GM11168 (cell line): ENCODE data around the gene ITPKC.
"Not testable (repeated sequence)": the region's sequence is repeated elsewhere in the genome, so short reads cannot be mapped to it uniquely, and the experiment has no call there.

Experiments used
- in situ Hi-C: fragments of 300-500 bp; cut with MboI; formaldehyde crosslinking; loops from one replicate; pipeline ENCODE4 v1.12.0; 2022; ENCODE audit warnings: low sequenced_read_pairs; ENCODE audit not compliant: unreplicated experiment

The ITPKC gene

DNA sequence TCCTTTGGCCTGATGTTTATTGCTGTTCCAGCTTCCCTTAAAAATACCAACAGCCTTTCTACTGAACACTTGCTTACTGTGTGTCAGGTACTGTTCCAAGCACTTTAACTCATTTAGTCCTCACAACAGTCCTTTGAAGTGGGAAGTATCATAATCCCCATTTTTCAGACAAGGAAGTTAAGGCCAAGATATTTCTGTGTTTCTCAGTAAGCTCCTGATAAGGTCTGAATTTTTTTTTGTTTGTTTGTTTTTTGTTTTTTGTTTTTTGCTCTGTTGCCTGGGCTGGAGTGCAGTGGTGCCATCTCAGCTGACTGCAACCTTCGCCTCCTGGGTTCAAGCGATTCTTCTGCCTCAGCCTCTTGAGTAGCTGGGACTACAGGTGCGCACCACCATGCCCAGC, 41.6 kb downstream of the ITPKC start:
- in situ Hi-C loops = no loop called here

DNA sequence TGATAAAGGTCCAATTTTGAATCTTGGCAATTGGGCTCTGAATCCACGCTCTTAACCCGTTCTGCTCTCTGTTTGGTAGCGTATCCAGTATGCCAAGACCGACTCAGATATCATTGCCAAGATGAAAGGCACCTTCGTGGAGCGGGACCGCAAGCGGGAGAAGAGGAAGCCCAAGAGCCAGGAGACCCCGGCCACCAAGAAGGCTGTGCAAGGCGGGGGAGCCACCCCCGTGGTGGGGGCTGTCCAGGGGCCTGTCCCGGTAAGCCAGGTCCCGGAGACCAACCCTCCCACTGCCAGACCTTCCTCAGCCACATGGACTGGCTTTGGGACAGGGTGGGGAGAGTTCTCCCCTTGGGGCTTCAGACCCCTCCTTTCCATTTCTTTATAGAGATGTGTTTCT, 42.4 kb downstream of the ITPKC start:
- in situ Hi-C loops = no loop called here

DNA sequence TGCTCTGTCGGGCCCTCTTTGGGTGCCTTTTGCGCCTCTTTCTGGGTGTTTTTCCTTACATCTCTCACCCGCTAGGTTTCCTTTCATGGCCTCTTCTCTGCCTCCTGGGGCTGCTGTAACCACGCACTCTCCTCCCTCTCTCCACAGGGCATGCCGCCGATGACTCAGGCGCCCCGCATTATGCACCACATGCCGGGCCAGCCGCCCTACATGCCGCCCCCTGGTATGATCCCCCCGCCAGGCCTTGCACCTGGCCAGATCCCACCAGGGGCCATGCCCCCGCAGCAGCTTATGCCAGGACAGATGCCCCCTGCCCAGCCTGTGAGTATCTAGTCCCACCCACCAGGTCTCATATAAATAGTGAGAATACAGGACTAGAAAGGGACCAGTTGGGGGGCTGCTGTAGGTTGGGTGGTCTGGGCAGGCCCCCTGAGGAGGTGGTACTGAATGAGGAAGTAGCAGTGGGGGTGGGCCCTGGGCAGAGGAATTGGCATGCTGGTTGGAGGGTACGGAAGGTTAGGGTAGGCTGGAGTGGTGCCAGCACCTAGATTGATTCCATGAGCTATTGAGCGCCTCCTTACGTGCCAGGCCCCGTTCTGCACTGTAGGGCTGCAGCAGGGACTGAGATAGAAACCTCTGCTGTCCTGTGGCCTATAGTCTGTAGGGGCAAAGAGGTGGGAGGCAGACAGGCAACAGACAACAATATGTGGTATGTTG, 46.0 kb downstream of the ITPKC start:
- in situ Hi-C loops = no loop called here

DNA sequence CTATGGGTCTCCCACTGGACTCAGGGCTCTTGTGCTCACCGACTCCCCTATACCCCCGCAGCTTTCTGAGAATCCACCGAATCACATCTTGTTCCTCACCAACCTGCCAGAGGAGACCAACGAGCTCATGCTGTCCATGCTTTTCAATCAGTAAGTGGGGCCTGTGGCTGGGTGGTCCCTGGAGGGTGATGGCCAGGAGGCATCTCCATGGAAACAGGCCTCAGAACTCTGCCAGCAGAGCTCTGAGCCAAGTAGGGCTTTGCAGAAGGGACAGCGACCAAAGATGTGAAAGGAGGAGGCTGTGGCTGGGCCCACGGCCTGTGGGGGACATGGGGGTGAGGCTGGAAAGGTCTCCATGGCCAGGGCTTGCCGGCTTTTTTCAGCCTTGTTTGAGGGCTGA, 46.6 kb downstream of the ITPKC start:
- in situ Hi-C loops = no loop called here

DNA sequence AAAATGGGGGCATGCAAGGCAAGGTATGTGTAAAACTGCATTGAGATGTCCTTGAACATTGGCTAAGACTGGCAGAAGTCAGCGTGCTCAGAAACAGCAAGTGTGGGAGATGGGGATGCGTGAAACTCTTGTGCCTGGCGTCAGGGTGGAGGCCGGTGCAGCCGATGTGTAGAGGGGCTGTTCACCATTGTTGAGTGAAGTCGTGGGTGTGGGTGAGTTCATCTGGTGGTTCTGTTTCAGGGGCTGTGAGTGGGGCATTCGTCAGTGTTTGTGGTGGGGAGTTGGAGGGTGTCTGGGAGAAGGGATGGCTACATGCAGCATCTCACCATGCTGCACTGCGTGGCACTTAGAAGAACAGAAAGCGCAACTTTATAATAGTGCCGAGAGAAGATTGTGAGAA, 47.1 kb downstream of the ITPKC start:
- in situ Hi-C loops = no loop called here

DNA sequence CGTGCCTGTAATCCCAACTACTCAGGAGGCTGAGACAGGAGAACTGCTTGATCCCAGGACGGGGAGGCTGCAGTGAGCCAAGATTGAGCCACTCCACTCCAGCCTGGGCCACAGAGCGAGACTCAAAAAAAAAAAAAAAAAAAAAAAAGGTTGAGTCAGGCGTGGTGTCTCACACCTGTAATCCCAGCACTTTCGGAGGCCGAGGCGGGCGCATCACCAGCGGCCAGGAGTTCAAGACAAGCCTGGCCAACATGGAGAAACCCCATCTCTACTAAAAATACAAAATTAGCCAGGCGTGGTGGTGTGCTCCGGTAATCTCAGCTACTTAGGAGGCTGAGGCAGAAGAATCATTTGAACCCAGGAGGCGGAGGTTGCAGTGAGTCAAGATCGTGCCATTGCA, 49.5 kb downstream of the ITPKC start:
- in situ Hi-C loops = not testable (repeated sequence)

DNA sequence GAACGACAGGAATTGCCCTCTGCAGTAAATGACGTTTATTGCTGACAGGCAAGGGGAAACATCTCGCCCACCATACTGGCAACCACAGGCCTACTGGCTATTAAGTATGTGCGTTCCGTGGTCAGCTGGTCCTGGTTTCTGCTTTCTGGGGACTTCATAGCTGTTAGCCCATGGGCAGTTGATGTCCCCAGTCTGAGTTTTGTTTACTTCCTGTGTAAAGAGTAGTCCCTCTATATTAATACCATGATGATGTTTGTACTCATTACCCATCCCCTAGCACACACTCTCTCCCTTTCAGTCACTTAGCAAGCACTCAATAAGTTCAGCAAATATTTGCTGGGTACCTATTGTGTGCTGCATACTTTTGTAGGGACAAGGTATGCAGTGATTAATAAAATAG, 52.0 kb downstream of the ITPKC start:
- in situ Hi-C loops = no loop called here

DNA sequence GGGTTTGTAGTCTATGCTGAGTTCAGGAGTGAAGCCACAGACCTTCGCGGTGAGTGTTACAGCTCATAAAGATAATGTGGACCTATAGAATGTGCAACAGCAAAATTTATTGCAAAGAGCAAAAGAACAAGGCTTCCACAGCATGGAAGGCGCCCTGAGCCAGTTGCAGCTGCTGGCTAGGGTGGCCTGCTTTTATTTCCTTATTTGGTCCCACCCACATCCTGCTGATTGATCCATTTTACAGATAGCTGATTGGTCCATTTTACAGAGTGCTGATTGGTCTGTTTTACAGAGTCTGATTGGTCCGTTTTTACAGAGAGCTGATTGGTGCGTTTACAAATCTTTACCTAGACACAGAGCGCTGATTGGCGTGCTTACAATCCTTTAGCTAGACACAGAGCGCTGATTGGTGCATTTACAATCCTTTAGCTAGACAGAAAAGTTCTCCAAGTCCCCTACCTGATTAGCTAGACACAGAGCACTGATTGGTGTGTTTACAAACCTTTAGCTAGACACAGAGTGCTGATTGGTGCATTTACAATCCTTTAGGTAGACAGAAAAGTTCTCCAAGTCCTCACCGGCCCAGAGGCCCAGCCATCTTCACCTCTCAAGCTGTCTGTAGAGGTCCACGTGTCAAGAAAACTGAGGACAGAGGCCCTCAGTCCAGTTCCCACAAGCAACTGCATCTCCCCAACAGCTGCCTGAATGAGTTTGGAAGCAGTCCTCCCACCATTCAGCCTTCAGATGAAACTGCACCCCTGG, 54.4 kb downstream of the ITPKC start:
- in situ Hi-C loops = not testable (repeated sequence)

DNA sequence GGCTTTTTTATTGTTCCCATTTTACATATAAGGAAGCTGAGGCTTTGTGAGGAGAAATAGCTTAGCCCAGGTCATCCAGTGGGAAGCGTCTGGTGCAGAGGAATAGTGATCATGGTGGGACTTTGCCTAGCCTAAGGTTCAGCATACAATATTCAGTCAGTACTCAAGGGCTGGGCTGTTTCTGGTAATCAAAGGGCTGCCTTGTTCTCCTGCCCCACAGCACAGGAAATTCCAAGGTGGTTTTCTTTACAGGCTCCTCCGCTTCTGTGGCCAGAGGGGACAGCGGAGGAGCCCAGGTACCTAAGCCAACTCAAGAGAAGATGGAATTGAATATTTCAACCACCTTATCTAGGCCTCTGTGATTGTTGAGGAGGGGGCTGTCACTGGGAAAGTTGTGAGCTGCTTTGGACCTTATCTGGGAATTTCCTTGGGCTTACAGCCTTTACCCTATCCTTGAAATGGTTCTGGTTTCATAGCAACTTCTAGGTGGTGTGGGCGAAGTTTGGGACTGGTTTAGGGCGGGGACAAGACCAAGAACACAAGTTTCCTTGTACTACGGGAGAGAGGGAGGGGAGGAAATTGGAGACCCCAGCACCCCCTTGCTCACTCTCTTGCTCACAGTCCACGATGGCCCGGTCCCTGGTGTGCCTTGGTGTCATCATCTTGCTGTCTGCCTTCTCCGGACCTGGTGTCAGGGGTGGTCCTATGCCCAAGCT, 58.2 kb downstream of the ITPKC start, which contains the start of gene MIA:
Gene MIA, plus strand, starts transcription at position 606 of the 716 bp plus-strand sequence. Its CDS starts 22 bp downstream, at position 628.
- in situ Hi-C loops = no loop called here

DNA sequence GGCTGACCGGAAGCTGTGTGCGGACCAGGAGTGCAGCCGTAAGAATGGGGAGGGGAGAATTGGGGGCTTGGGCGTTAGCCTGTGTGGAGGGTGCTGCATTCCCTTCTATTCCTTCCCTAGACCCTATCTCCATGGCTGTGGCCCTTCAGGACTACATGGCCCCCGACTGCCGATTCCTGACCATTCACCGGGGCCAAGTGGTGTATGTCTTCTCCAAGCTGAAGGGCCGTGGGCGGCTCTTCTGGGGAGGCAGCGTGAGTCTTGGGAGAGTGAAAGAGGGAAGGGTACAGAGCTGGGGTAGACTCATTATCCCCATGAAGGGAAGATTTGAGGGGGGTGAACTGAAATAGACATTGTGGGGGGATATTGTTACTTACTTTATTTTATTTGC, 58.7 kb downstream of the ITPKC start:
- in situ Hi-C loops = no loop called here

DNA sequence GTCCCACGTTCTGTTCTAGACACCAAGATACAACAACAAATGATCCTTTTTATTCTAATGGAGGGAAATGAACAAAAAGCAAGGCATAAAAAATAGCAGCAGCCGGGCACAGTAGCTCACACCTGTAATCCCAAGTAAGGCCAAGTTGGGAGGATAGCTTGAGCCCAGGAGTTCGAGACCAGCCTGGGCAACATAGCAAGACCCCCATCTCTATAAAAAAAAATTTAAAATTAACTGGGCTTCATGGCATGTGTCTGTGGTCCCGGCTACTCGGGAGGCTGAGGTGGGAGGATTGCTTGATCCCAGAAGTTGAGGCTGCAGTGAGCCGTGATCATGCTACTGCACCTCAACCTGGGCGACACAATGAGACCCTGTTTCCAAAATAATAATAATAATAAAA, 59.5 kb downstream of the ITPKC start:
- in situ Hi-C loops = no loop called here

DNA sequence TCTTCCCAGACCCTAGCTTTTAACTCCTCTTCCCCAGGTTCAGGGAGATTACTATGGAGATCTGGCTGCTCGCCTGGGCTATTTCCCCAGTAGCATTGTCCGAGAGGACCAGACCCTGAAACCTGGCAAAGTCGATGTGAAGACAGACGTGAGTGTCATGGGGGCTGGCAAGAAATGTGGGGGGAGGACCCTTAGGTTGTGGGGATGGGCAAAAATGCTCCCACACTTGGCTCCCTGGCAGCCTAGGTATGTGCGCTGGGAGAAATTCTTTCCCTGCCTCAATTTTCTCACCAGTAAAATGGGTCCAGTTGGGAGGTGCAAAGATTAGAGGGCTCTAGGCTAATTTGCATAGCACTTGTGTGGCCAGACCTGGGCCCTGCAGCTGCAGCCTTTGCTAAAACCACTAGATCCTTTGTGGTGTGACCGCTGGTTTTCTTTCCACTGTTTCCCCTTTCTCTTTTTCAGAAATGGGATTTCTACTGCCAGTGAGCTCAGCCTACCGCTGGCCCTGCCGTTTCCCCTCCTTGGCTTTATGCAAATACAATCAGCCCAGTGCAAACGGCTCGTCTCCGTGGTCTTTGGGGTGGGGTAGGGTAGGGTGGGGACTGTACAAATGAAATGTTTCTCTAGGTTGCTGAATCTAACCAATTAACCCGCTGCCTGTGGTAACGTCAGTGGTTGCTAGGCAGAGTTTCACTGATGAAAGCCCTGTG, 60.2 kb downstream of the ITPKC start:
- in situ Hi-C loops = no loop called here

DNA sequence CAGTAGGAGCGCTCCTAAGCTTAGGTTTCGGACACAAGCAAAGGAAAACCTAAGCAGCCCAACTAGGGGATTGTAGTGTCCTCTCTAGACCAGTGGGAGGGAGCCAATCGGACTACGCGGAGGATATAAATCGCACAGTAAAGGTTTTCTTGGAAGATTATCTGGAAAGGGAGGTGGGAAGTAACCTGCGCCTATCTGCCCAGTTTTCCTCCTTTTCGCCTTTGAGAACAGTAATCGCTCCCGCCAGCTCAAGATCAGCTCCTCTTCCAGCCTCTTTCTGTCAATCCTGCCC, 60.7 kb downstream of the ITPKC start:
- in situ Hi-C loops = no loop called here

DNA sequence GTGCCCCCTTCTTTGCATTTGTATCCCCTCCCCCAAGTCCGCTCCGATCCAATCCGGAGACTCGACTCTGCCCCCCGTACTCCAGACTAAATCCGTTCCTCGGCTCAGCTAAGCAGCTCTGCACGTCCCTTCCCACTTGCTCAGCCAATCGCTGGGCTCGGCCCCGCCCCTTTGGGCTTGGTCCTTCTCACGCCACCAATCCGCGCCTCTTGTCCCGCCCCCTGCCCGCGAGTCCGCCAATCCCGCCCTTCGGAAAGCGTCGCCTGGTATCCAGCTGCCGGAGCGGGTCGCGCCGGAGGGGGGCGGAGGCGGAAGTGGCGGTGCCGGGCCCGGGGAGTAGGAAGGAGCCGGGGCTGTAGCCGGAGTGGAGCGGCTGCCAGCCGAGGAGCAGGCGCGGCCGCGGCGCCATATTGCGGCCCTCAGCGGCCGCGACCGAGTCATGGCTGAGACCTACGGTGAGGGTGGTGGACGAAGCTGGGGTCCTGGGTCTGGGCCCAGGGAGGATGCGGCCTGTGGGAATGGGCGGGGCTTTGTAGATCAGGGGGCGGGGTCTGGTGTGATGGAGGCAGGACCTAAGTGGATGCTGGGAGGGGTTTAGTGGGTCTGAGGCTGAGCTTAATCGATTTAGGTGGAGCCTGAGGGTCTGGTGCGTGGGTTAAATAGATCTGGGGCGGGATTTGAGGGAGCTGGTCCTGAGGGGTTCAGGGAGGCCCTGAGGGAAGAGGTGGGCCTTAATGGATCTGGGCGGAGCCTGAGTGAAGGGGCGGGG, 61.2 kb downstream of the ITPKC start, which contains the start of gene RAB4B:
Gene RAB4B, plus strand, starts transcription at position 311 of the 769 bp plus-strand sequence. Its CDS starts 129 bp downstream, at position 440.
- in situ Hi-C loops = no loop called here

DNA sequence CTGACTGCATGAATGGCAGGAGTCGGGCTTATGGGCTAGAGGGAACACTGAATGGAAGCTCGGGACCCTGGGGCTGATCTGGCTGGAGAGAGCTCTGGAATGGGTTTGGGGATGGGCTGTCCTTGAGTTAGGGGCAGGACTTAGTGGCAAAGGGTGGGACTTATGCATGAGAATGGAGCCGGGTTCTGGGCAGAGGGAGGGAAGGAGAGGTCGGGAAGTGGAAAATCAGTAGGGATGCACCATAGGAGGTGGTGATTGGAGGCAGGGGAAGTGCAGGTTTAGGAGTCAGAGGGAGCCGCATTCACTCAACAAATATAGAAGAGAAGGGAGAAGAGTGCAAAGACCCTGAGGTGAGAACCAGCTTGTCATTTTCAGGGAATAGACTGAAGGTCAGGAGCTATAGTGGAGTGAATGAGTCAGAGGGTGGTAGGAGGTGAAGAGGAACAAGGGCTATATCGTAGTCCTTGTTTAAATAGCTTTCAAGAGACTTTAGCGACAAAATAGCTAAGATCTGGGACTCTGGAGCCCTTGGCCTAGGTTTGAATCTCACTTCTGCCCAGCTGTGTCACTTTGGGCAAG, 61.9 kb downstream of the ITPKC start:
- in situ Hi-C loops = no loop called here

DNA sequence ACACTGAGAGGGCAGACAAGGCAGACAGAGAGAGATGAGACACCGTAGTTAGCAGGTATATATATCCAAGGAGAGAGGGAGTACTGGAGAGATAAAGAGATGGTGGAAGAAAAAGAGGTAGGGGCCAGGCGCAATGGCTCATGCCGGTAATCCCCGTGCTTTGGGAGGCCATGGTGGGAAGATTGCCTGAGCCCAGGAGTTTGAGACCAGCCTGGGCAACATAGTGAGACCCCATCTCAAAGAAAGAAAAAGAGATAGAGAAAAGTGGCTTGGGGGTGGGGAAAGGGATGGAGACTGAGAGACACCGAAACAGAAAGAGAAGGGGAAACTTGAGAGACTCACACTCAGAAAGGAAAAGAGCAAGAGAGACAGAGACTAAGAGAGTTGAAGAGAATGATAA, 63.7 kb downstream of the ITPKC start:
- in situ Hi-C loops = no loop called here

DNA sequence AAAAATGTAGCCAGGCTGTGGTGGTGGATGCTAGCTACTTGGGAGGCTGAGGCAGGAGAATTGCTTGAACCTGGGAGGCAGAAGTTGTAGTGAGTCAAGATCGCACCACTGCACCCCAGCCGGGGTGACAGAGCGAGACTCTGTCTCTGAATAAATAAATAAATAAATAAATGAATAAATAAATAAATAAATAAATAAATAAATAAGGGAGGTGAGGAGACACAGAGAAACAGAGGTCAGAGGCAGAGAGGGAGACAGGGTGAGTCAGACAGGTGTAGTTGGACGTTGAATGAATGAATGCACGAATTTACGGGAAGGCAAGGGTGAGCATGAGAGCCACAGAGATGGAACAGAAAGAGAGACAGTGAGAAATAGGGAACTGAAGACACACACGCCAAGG, 64.2 kb downstream of the ITPKC start:
- in situ Hi-C loops = no loop called here

DNA sequence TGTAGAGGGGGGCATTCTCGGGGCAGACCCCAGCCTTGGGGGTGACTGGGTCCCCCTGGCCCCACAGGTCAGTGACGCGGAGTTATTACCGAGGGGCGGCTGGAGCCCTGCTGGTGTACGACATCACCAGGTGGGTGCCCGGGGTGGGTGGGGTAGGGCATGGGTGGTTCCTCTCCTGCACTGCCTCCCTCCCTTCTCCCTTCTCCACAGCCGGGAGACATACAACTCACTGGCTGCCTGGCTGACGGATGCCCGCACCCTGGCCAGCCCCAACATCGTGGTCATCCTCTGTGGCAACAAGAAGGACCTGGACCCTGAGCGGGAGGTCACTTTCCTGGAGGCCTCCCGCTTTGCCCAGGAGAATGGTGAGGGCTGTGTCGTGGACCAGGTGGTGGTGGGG, 66.8 kb downstream of the ITPKC start:
- in situ Hi-C loops = no loop called here

DNA sequence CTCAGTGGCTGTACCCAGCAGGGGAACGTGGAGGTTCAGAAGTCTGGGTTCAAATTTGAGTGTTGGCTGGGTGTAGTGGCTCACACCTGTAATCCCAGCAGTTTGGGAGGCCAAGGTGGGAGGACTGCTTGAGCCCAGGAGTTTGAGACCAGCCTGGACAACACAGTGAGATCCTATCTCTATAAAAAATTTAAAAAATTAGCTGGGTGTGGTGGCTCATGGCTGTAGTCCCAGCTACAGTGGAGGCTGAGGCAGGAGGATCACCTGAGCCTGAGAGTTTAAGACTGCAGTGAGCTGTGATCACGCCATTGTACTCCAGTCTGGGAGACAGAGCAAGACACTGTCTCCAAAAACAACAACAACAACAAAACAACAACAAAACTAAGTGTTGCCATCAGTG, 67.2 kb downstream of the ITPKC start:
- in situ Hi-C loops = not testable (repeated sequence)

DNA sequence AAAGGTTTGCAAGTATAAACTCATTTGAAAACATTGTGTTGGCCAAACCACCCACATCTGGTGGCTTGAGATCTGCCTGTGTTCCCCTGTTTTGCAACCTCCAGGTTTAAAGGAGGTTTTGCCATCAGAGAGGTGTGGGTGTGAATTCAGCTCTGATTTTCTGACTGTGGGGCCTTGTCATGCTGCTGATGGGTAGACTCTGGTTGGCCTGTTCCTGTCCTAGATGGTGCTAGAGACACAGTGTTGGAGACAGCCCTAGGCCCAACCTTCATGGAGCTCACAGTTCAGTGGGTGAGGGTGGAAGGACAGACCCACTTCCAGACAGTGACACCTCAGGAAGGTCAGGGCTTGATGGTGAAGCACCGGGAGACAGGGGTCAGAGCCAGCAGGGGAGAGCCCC, 68.6 kb downstream of the ITPKC start:
- in situ Hi-C loops = no loop called here
